GM12878 (cell line): ENCODE data around the gene DYSF. TPM values are rescaled to one million over a fixed set of nuclear protein-coding genes. Genes with fewer than 3 reads are reported as not detected.

Experiments used
- ATAC-seq: fragments of 200-7000 bp; cut with Tn5 transposase; 3 replicates; pipeline ENCODE4 v1.9.1; 2020; ENCODE audit warnings: mild to moderate bottlenecking, moderate library complexity
- BruUV-seq: library from RNA; stranded (reverse); fragments of 400-500 nt; replicated peaks from 2 replicates; lab custom pipeline; 2021; lab: Mats Ljungman, UMichigan
- CTCF ChIA-PET: fragments of 300-600 bp; sonication (Branson Sonifier 250); formaldehyde crosslinking; extraction: SDS; loops from one replicate; lab custom pipeline; 2021; ENCODE audit warnings: inconsistent platforms; lab: Yijun Ruan, JAX
- POLR2A ChIA-PET: fragments of 350-600 bp; formaldehyde crosslinking; extraction: SDS; loops from one replicate; lab custom pipeline; 2021; ENCODE audit warnings: inconsistent platforms; lab: Charles Lee
- RAD21 ChIA-PET: fragments of 300-600 bp; sonication (Branson Sonifier 250); formaldehyde crosslinking; loops from one replicate; lab custom pipeline; 2023; ENCODE audit warnings: antibody characterized with exemption; ENCODE audit not compliant: unreplicated experiment; lab: Charles Lee
- SMC1A ChIA-PET: fragments of 300-600 bp; sonication (Branson Sonifier 250); formaldehyde crosslinking; loops from one replicate; lab custom pipeline; 2023; ENCODE audit not compliant: unreplicated experiment, uncharacterized antibody; lab: Charles Lee
- DNase-seq: peaks from one replicate; pipeline ENCODE4 v3.0.0-alpha.2; 2011; ENCODE audit warnings: low read depth, low spot score
- FAIRE-seq: peaks from 3 replicates; lab custom pipeline; 2011; peaks lifted over from hg19 to GRCh38; lab: Jason Lieb, UNC
- H2AFZ ChIP-seq: 2 replicates; pipeline ENCODE4 v1.6.0; 2011; ENCODE audit warnings: low read depth, low read length, control low read depth; ENCODE audit not compliant: control insufficient read depth
- H3K27ac ChIP-seq: 2 replicates; pipeline ENCODE4 v1.5.1; 2011; ENCODE audit warnings: control low read depth; ENCODE audit not compliant: control insufficient read depth, insufficient read depth
- H3K27me3 ChIP-seq, 2 experiments: replicated peaks in 1 of 2; 2 replicates each; pipeline versions ENCODE4 v1.6.0 to v1.6.1; 2011; ENCODE audit warnings: low read length in 1 of 2; ENCODE audit not compliant: control insufficient read depth in 2 of 2, insufficient read depth in 2 of 2
- H3K36me3 ChIP-seq, 2 experiments: 2 replicates each; pipeline ENCODE4 v1.5.1; 2011; ENCODE audit warnings: low read length in 1 of 2; ENCODE audit not compliant: control insufficient read depth in 2 of 2, insufficient read depth in 2 of 2
- H3K4me1 ChIP-seq: 2 replicates; pipeline ENCODE4 v1.6.1; 2011; ENCODE audit warnings: mild to moderate bottlenecking, low read length, moderate library complexity, mixed read lengths; ENCODE audit not compliant: control insufficient read depth, insufficient read depth
- H3K4me2 ChIP-seq: 2 replicates; pipeline ENCODE4 v1.6.0; 2011; ENCODE audit warnings: control low read depth; ENCODE audit not compliant: control insufficient read depth, insufficient read depth
- H3K4me3 ChIP-seq: fragments of 200-600 bp; sonication (generic); 2 replicates; pipeline ENCODE4 v1.5.1; 2016
- H3K79me2 ChIP-seq: 2 replicates; pipeline ENCODE4 v1.6.0; 2011; ENCODE audit warnings: low read length; ENCODE audit not compliant: control insufficient read depth, insufficient read depth
- H3K9ac ChIP-seq: 2 replicates; pipeline ENCODE4 v1.8.0; 2011; ENCODE audit warnings: low read length, control low read depth, mixed read lengths; ENCODE audit not compliant: control insufficient read depth, insufficient read depth
- H3K9me3 ChIP-seq: replicated peaks from 3 replicates; pipeline ENCODE4 v1.5.1; 2011; ENCODE audit warnings: mild to moderate bottlenecking, low read length; ENCODE audit not compliant: control insufficient read depth, insufficient read depth
- H4K20me1 ChIP-seq: 2 replicates; pipeline ENCODE4 v1.6.0; 2011; ENCODE audit not compliant: control insufficient read depth, insufficient read depth
- ATF2 ChIP-seq: IDR thresholded peaks from 2 replicates; pipeline ENCODE4 v1.6.1; 2012; ENCODE audit warnings: low read length, inconsistent platforms
- CBX5 ChIP-seq: sonication (generic); IDR thresholded peaks from 2 replicates; pipeline ENCODE4 v1.6.1; 2016; ENCODE audit warnings: low read depth, moderate library complexity, mild to moderate bottlenecking, inconsistent platforms
- CUX1 ChIP-seq: IDR thresholded peaks from 2 replicates; pipeline ENCODE4 v1.6.1; 2012; ENCODE audit warnings: improper control_type of control experiment, low read depth, low read length; ENCODE audit not compliant: insufficient replicate concordance
- KDM1A ChIP-seq: fragments of 200-600 bp; sonication (generic); IDR thresholded peaks from 2 replicates; pipeline ENCODE4 v1.6.1; 2016; ENCODE audit warnings: borderline replicate concordance
- NFYB ChIP-seq: IDR thresholded peaks from 2 replicates; pipeline ENCODE4 v1.6.1; 2011; ENCODE audit warnings: low read depth, mild to moderate bottlenecking, low read length, improper control_type of control experiment, moderate library complexity; ENCODE audit not compliant: insufficient read depth
- RBBP5 ChIP-seq: fragments of 200-600 bp; sonication (generic); conservative IDR thresholded peaks from 2 replicates; pipeline ENCODE4 v1.6.1; 2016
- ZNF207 ChIP-seq: fragments of 450-650 bp; IDR thresholded peaks from 2 replicates; pipeline ENCODE4 v1.6.1; 2014; ENCODE audit warnings: antibody characterized with exemption, mild to moderate bottlenecking, borderline replicate concordance
- WGBS: methylation state at CpG from one replicate; pipeline ENCODE4 v1.1.6; 2016; ENCODE audit warnings: low lambda C conversion rate; ENCODE audit not compliant: insufficient replicate concordance, insufficient coverage; ENCODE audit errors: missing lambda C conversion rate; 5-methylcytosine and 5-hydroxymethylcytosine counted together
- in situ Hi-C: fragments of 300-500 bp; cut with MboI; formaldehyde crosslinking; loops from 9 replicates; pipeline ENCODE4 v1.14.3; 2018; ENCODE audit warnings: mixed read lengths
- intact Hi-C: fragments of 100-400 bp; cut with micrococcal nuclease; formaldehyde crosslinking; loops from one replicate; pipeline ENCODE4 v1.14.2; 2022; ENCODE audit not compliant: unreplicated experiment
- polyA plus RNA-seq, 11 experiments: library from polyadenylated mRNA; depleted of rRNA in 4 of 11; unstranded in 6 of 11; stranded (reverse) in 5 of 11; fragments of >200 nt; fragmentation: Nextera tagmentation in 4 of 11; fragmentation: Illumina TruSeq in 1 of 11; extraction: Ambion mirVana in 4 of 11; extraction: Trizol in 1 of 11; gene quantifications; 1 replicate in 1 of 11; 2 replicates in 10 of 11; pipeline versions ENCODE4 v1.2.1 to v1.2.3, GENCODE V29; 2011 to 2016; ENCODE audit warnings: inconsistent platforms in 2 of 11, missing spikeins in 2 of 11, low read depth in 1 of 11
- total RNA-seq, 4 experiments: library from RNA; depleted of rRNA in 3 of 4; stranded (reverse); fragments of >200 nt in 3 of 4; fragmentation: Illumina TruSeq in 1 of 4; extraction: Trizol in 1 of 4; gene quantifications; 2 replicates each; pipeline versions ENCODE4 v1.2.1 to v1.2.3, GENCODE V29; 2013 to 2021
- TF ChIP-seq, protein P1 (sequence below): IDR thresholded peaks from 2 replicates; pipeline ENCODE4 v1.6.1; 2012; ENCODE audit warnings: low read depth, low read length, improper control_type of control experiment
- TF ChIP-seq, protein P2 (sequence below): fragments of 450-650 bp; IDR thresholded peaks from 2 replicates; pipeline ENCODE4 v1.6.1; 2017; ENCODE audit warnings: mild to moderate bottlenecking, moderate library complexity
- TF ChIP-seq, protein P3 (sequence below): IDR thresholded peaks from 2 replicates; pipeline ENCODE4 v1.6.1; 2011; ENCODE audit warnings: borderline replicate concordance, low read depth, mild to moderate bottlenecking, moderate library complexity, low read length; ENCODE audit not compliant: insufficient read depth, poor library complexity, severe bottlenecking

DYSF gene
- total and polyA plus RNA-seq, 10 of the 15 experiments (the other 5 are each of a cell fraction or from before 2014, with no cell fraction given), result under 0.01 to 0.15 (median 0.03) TPM; not detected in 7

DNA sequence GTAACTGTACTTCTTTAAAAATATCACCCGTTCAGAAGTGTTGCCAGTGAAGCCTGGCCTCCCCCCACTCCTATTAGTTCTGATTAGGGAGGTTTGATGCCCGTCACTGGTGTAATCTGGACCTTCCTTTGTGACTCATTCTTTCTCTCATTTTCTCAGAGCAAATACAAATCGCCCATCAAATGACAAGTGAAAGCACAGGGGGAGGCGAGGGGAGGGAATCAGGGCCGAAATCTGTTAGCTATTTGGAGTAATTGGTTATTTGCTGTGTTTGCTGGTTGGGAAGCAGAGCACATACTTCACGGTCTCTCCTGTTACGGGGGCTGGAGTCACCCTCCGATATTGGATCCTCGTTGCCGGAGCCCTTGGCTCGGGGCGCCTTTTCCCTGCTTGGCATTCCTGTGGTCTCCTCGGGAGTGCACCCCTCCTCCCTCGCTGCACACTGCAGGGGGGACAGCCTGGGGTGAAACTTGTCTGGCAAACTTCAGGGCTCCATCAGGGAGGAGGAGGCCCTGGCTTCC is 178.1 kb downstream of the DYSF start:
- Histone ChIP-seq H3K27me3 (no peaks in the 10 kb centered on the region; a peak in 2 of 4 replicates), H3K27ac (no peak overlapping the region), H3K36me3 (no peaks in the 10 kb centered on the region), H3K4me2 (no peak overlapping the region), H3K79me2 (no peaks in the 10 kb centered on the region), H3K9me3 (no peaks in the 10 kb centered on the region), H4K20me1 (no peaks in the 10 kb centered on the region), H3K4me1 (no peaks in the 10 kb centered on the region), H2AFZ (no peak overlapping the region), H3K9ac (no peak overlapping the region), H3K4me3 (no peak overlapping the region)
- ATAC-seq (no peak), FAIRE-seq (no peak), DNase-seq (no peak)
- ChIA-PET RAD21 (no interaction called here), SMC1A (no interaction called here), CTCF (no interaction called here), POLR2A (no interaction called here)
- BruUV-seq, result no TSS peak
- intact Hi-C loops (no loop called here), in situ Hi-C loops (no loop called here)
- 38% methylated on average over 14 of the region's 14 CpGs for WGBS
- TF ChIP-seq NFYB (no peak), RBBP5 (no peak), ATF2 (no peak), ZNF207 (no peak), CBX5 (no peak), KDM1A (no peak), CUX1 (no peak)
- TF ChIP-seq, protein P1, sequence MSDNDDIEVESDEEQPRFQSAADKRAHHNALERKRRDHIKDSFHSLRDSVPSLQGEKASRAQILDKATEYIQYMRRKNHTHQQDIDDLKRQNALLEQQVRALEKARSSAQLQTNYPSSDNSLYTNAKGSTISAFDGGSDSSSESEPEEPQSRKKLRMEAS, result no peak
- TF ChIP-seq, protein P2, sequence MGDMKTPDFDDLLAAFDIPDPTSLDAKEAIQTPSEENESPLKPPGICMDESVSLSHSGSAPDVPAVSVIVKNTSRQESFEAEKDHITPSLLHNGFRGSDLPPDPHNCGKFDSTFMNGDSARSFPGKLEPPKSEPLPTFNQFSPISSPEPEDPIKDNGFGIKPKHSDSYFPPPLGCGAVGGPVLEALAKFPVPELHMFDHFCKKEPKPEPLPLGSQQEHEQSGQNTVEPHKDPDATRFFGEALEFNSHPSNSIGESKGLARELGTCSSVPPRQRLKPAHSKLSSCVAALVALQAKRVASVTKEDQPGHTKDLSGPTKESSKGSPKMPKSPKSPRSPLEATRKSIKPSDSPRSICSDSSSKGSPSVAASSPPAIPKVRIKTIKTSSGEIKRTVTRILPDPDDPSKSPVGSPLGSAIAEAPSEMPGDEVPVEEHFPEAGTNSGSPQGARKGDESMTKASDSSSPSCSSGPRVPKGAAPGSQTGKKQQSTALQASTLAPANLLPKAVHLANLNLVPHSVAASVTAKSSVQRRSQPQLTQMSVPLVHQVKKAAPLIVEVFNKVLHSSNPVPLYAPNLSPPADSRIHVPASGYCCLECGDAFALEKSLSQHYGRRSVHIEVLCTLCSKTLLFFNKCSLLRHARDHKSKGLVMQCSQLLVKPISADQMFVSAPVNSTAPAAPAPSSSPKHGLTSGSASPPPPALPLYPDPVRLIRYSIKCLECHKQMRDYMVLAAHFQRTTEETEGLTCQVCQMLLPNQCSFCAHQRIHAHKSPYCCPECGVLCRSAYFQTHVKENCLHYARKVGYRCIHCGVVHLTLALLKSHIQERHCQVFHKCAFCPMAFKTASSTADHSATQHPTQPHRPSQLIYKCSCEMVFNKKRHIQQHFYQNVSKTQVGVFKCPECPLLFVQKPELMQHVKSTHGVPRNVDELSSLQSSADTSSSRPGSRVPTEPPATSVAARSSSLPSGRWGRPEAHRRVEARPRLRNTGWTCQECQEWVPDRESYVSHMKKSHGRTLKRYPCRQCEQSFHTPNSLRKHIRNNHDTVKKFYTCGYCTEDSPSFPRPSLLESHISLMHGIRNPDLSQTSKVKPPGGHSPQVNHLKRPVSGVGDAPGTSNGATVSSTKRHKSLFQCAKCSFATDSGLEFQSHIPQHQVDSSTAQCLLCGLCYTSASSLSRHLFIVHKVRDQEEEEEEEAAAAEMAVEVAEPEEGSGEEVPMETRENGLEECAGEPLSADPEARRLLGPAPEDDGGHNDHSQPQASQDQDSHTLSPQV, result no peak
- TF ChIP-seq, protein P3, sequence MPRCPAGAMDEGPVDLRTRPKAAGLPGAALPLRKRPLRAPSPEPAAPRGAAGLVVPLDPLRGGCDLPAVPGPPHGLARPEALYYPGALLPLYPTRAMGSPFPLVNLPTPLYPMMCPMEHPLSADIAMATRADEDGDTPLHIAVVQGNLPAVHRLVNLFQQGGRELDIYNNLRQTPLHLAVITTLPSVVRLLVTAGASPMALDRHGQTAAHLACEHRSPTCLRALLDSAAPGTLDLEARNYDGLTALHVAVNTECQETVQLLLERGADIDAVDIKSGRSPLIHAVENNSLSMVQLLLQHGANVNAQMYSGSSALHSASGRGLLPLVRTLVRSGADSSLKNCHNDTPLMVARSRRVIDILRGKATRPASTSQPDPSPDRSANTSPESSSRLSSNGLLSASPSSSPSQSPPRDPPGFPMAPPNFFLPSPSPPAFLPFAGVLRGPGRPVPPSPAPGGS, result no peak
